ENCODE measurements around the gene BRD9.
"Not testable (repeated sequence)": the region's sequence is repeated elsewhere in the genome, so short reads cannot be mapped to it uniquely, and the experiment has no call there.

DNA sequence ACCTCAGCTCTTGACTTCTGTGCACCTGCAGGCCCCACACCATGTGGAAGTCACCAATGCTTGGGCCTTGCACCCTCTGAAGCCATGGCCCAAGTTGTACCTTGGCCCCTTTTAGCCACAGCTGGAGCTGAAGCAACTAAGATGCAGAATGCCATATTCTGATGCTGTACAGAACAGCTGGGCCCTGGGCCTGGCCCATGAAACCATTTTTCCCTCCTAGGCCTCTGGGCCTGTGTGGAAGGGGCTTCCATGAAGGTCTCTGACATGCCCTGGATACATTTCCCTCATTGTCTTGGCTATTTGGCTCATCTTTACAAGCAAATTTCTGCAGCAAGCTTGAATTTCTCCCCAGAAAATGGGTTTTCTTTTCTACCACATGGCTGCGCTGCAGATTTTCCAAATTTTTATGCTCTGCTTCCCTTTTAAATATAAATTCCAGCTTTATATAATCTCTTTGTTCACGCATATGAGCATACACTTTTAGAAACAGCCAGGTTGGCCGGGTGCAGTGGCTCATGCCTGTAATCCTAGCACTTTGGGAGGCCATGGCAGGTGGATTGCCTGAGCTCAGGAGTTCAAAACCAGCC, 41.9 kb upstream of the BRD9 start:
- TF ChIP-seq, protein P1, sequence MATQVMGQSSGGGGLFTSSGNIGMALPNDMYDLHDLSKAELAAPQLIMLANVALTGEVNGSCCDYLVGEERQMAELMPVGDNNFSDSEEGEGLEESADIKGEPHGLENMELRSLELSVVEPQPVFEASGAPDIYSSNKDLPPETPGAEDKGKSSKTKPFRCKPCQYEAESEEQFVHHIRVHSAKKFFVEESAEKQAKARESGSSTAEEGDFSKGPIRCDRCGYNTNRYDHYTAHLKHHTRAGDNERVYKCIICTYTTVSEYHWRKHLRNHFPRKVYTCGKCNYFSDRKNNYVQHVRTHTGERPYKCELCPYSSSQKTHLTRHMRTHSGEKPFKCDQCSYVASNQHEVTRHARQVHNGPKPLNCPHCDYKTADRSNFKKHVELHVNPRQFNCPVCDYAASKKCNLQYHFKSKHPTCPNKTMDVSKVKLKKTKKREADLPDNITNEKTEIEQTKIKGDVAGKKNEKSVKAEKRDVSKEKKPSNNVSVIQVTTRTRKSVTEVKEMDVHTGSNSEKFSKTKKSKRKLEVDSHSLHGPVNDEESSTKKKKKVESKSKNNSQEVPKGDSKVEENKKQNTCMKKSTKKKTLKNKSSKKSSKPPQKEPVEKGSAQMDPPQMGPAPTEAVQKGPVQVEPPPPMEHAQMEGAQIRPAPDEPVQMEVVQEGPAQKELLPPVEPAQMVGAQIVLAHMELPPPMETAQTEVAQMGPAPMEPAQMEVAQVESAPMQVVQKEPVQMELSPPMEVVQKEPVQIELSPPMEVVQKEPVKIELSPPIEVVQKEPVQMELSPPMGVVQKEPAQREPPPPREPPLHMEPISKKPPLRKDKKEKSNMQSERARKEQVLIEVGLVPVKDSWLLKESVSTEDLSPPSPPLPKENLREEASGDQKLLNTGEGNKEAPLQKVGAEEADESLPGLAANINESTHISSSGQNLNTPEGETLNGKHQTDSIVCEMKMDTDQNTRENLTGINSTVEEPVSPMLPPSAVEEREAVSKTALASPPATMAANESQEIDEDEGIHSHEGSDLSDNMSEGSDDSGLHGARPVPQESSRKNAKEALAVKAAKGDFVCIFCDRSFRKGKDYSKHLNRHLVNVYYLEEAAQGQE (IDR thresholded peaks at IDR 0.05; ENCODE audit: borderline replicate concordance) = peak; percentile 19; the same call in 1 of the 2 replicates
- TF ChIP-seq, protein P1 (CRISPR knock-in tag; IDR thresholded peaks at IDR 0.05; ENCODE audit: low read depth) = not testable (repeated sequence)
- peak in 1 of 3 experiments; percentile 30; a peak in 2 of 6 replicates for TF ChIP-seq CTCF (IDR thresholded peaks at IDR 0.05 in 2 of 3, conservative IDR thresholded peaks at IDR 0.05 in 1 of 3; ENCODE audit: insufficient read depth in 2 of 3, low read depth in 1 of 3, low read length in 3 of 3)
- not testable (repeated sequence) for TF ChIP-seq ZNF24 (IDR thresholded peaks at IDR 0.05); NFIC (IDR thresholded peaks at IDR 0.05); PCBP1 (IDR thresholded peaks at IDR 0.05; ENCODE audit: low read depth, low read length, poor library complexity, severe bottlenecking); ZC3H8 (IDR thresholded peaks at IDR 0.05); TAF1 (IDR thresholded peaks at IDR 0.05; ENCODE audit: control insufficient read depth, extremely low read depth, insufficient read depth, low read length, severe bottlenecking)

Measured in K562 (cell line).